GM12878 (cell line): ENCODE data around the gene DICER1. TPM values are rescaled to one million over a fixed set of nuclear protein-coding genes. Genes with fewer than 3 reads are reported as not detected.

ENCODE experiments used
- BCLAF1 ChIP-seq: fragments of 450-650 bp; IDR thresholded peaks from 2 replicates; pipeline ENCODE4 v1.6.1; 2017; ENCODE audit warnings: antibody characterized with exemption, mild to moderate bottlenecking, moderate library complexity
- CBFB ChIP-seq: IDR thresholded peaks from 2 replicates; pipeline ENCODE4 v1.6.1; 2016; ENCODE audit warnings: antibody characterized with exemption, low read depth
- PRDM15 ChIP-seq: fragments of 450-650 bp; formaldehyde crosslinking; IDR thresholded peaks from 2 replicates; pipeline ENCODE4 v1.4.0; 2020; ENCODE audit warnings: mild to moderate bottlenecking, moderate library complexity
- RELB ChIP-seq: fragments of 450-650 bp; IDR thresholded peaks from 2 replicates; pipeline ENCODE4 v1.6.1; 2017; ENCODE audit warnings: low read depth, mild to moderate bottlenecking, moderate library complexity
- SIN3A ChIP-seq: IDR thresholded peaks from 2 replicates; pipeline ENCODE4 v1.6.1; 2012; ENCODE audit warnings: low read depth, low read length, improper control_type of control experiment
- TCF12 ChIP-seq: IDR thresholded peaks from 2 replicates; pipeline ENCODE4 v1.6.1; 2011; ENCODE audit warnings: low read depth, mild to moderate bottlenecking, low read length
- ZNF24 ChIP-seq: fragments of 450-650 bp; IDR thresholded peaks from 2 replicates; pipeline ENCODE4 v1.6.1; 2017; ENCODE audit warnings: antibody characterized with exemption, mild to moderate bottlenecking
- polyA plus RNA-seq, 11 experiments: library from polyadenylated mRNA; depleted of rRNA in 4 of 11; unstranded in 6 of 11; stranded (reverse) in 5 of 11; fragments of >200 nt; fragmentation: Nextera tagmentation in 4 of 11; fragmentation: Illumina TruSeq in 1 of 11; extraction: Ambion mirVana in 4 of 11; extraction: Trizol in 1 of 11; gene quantifications; 1 replicate in 1 of 11; 2 replicates in 10 of 11; pipeline versions ENCODE4 v1.2.1 to v1.2.3, GENCODE V29; 2011 to 2016; ENCODE audit warnings: inconsistent platforms in 2 of 11, missing spikeins in 2 of 11, low read depth in 1 of 11
- total RNA-seq, 4 experiments: library from RNA; depleted of rRNA in 3 of 4; stranded (reverse); fragments of >200 nt in 3 of 4; fragmentation: Illumina TruSeq in 1 of 4; extraction: Trizol in 1 of 4; gene quantifications; 2 replicates each; pipeline versions ENCODE4 v1.2.1 to v1.2.3, GENCODE V29; 2013 to 2021

The DICER1 gene
- total and polyA plus RNA-seq, 10 of the 15 experiments (the other 5 are each of a cell fraction or from before 2014, with no cell fraction given) = 6.8 to 70.8 (median 37.1) TPM

GRCh38 chr14:95193081-95193480 lies 35.8 kb upstream of the DICER1 start (continued):
- TF ChIP-seq PRDM15 = no peak
- no peak for TF ChIP-seq BCLAF1
- TF ChIP-seq CBFB = no peak
- no peak for TF ChIP-seq TCF12
- TF ChIP-seq ZNF24 = no peak
- TF ChIP-seq RELB = no peak
- TF ChIP-seq SIN3A = no peak
